ENCODE measurements around the gene EGR1.
A peak's percentile ranks its signal among the peaks of the same experiment; 100 is the strongest.

Gene EGR1

GRCh38 chr5:138465261-138466124 is at the start of gene EGR1:
EGR1 (plus strand) TSS chr5:138465479; CDS start chr5:138465762, 283 bp downstream.
- DNase-seq (ENCODE audit: low read depth in 3 of 3, low spot score in 1 of 3): peak; percentile 86 to 90 (median 90)

- DNase-seq (ENCODE audit: low read depth in 3 of 3, low spot score in 1 of 3): no peak
Measured at GRCh38 chr5:138418444-138418843, 46.8 kb upstream of the EGR1 start.

- DNase-seq (ENCODE audit: low read depth in 3 of 3, low spot score in 1 of 3): no peak
Measured at GRCh38 chr5:138425079-138425478, 40.2 kb upstream of the EGR1 start.

- no peak for DNase-seq (ENCODE audit: low read depth in 3 of 3, low spot score in 1 of 3)
Measured at GRCh38 chr5:138435943-138436342, 29.3 kb upstream of the EGR1 start.

- DNase-seq (ENCODE audit: low read depth in 3 of 3, low spot score in 1 of 3): no peak
Measured at GRCh38 chr5:138438003-138438723, 27.1 kb upstream of the EGR1 start.

- peak in 1 of 3 donors; percentile 55 for DNase-seq (ENCODE audit: low read depth in 3 of 3, low spot score in 1 of 3)
Measured at GRCh38 chr5:138438724-138439476, 26.4 kb upstream of the EGR1 start, which contains the start of gene REEP2. REEP2 (plus strand) TSS chr5:138439057; CDS start chr5:138439209, 152 bp downstream.

- no peak for DNase-seq (ENCODE audit: low read depth in 3 of 3, low spot score in 1 of 3)
Measured at GRCh38 chr5:138439477-138440158, 25.7 kb upstream of the EGR1 start.

- no peak for DNase-seq (ENCODE audit: low read depth in 3 of 3, low spot score in 1 of 3)
Measured at GRCh38 chr5:138440159-138441073, 24.9 kb upstream of the EGR1 start.

GRCh38 chr5:138441221-138441620 is 24.1 kb upstream of the EGR1 start:
- no peak for DNase-seq (ENCODE audit: low read depth in 3 of 3, low spot score in 1 of 3)

- no peak for DNase-seq (ENCODE audit: low read depth in 3 of 3, low spot score in 1 of 3)
Measured at GRCh38 chr5:138444078-138444773, 21.1 kb upstream of the EGR1 start.

GRCh38 chr5:138444774-138445546 is 20.3 kb upstream of the EGR1 start:
- DNase-seq (ENCODE audit: low read depth in 3 of 3, low spot score in 1 of 3): no peak

GRCh38 chr5:138445547-138446271 is 19.6 kb upstream of the EGR1 start:
- no peak for DNase-seq (ENCODE audit: low read depth in 3 of 3, low spot score in 1 of 3)

- no peak for DNase-seq (ENCODE audit: low read depth in 3 of 3, low spot score in 1 of 3)
Measured at GRCh38 chr5:138448070-138448469, 17.2 kb upstream of the EGR1 start.

- DNase-seq (ENCODE audit: low read depth in 3 of 3, low spot score in 1 of 3): no peak
Measured at GRCh38 chr5:138448481-138449398, 16.5 kb upstream of the EGR1 start.

GRCh38 chr5:138449501-138450239 is 15.6 kb upstream of the EGR1 start:
- peak in 2 of 3 donors; percentile 48 to 76 for DNase-seq (ENCODE audit: low read depth in 3 of 3, low spot score in 1 of 3)

GRCh38 chr5:138450971-138451370 is 14.3 kb upstream of the EGR1 start:
- DNase-seq (ENCODE audit: low read depth in 3 of 3, low spot score in 1 of 3): no peak

Data from stimulated activated CD4-positive, alpha-beta T cell treated with anti-CD3 and anti-CD28 coated beads, TNF-alpha, amount 100 ng/mL, for 1 hour (primary cell).